ENCODE measurements around the gene SRSF7.

GRCh38 chr2:38718601-38719000, 32.6 kb downstream of the SRSF7 start:
- TF ChIP-seq CTCF (IDR thresholded peaks at IDR 0.05; ENCODE audit: low read depth, low read length) (no peak), POLR2A (IDR thresholded peaks at IDR 0.05; ENCODE audit: extremely low read depth, insufficient read length) (no peak)
